GM12878 (cell line): ENCODE data around the gene CCDC17. TPM values are rescaled to one million over a fixed set of nuclear protein-coding genes. Genes with fewer than 3 reads are reported as not detected.
A peak's percentile ranks its signal among the peaks of the same experiment; 100 is the strongest.

ENCODE experiments used
- ATAC-seq: fragments of 200-7000 bp; cut with Tn5 transposase; 3 replicates; pipeline ENCODE4 v1.9.1; 2020; ENCODE audit warnings: mild to moderate bottlenecking, moderate library complexity
- BruUV-seq: library from RNA; stranded (reverse); fragments of 400-500 nt; replicated peaks from 2 replicates; lab custom pipeline; 2021; lab: Mats Ljungman, UMichigan
- CTCF ChIA-PET: fragments of 300-600 bp; sonication (Branson Sonifier 250); formaldehyde crosslinking; extraction: SDS; loops from one replicate; lab custom pipeline; 2021; ENCODE audit warnings: inconsistent platforms; lab: Yijun Ruan, JAX
- POLR2A ChIA-PET: fragments of 350-600 bp; formaldehyde crosslinking; extraction: SDS; loops from one replicate; lab custom pipeline; 2021; ENCODE audit warnings: inconsistent platforms; lab: Charles Lee
- RAD21 ChIA-PET: fragments of 300-600 bp; sonication (Branson Sonifier 250); formaldehyde crosslinking; loops from one replicate; lab custom pipeline; 2023; ENCODE audit warnings: antibody characterized with exemption; ENCODE audit not compliant: unreplicated experiment; lab: Charles Lee
- SMC1A ChIA-PET: fragments of 300-600 bp; sonication (Branson Sonifier 250); formaldehyde crosslinking; loops from one replicate; lab custom pipeline; 2023; ENCODE audit not compliant: unreplicated experiment, uncharacterized antibody; lab: Charles Lee
- DNase-seq: peaks from one replicate; pipeline ENCODE4 v3.0.0-alpha.2; 2011; ENCODE audit warnings: low read depth, low spot score
- FAIRE-seq: peaks from 3 replicates; lab custom pipeline; 2011; peaks lifted over from hg19 to GRCh38; lab: Jason Lieb, UNC
- H2AFZ ChIP-seq: 2 replicates; pipeline ENCODE4 v1.6.0; 2011; ENCODE audit warnings: low read depth, low read length, control low read depth; ENCODE audit not compliant: control insufficient read depth
- H3K27ac ChIP-seq: 2 replicates; pipeline ENCODE4 v1.5.1; 2011; ENCODE audit warnings: control low read depth; ENCODE audit not compliant: control insufficient read depth, insufficient read depth
- H3K27me3 ChIP-seq, 2 experiments: replicated peaks in 1 of 2; 2 replicates each; pipeline versions ENCODE4 v1.6.0 to v1.6.1; 2011; ENCODE audit warnings: low read length in 1 of 2; ENCODE audit not compliant: control insufficient read depth in 2 of 2, insufficient read depth in 2 of 2
- H3K36me3 ChIP-seq, 2 experiments: 2 replicates each; pipeline ENCODE4 v1.5.1; 2011; ENCODE audit warnings: low read length in 1 of 2; ENCODE audit not compliant: control insufficient read depth in 2 of 2, insufficient read depth in 2 of 2
- H3K4me1 ChIP-seq: 2 replicates; pipeline ENCODE4 v1.6.1; 2011; ENCODE audit warnings: mild to moderate bottlenecking, low read length, moderate library complexity, mixed read lengths; ENCODE audit not compliant: control insufficient read depth, insufficient read depth
- H3K4me2 ChIP-seq: 2 replicates; pipeline ENCODE4 v1.6.0; 2011; ENCODE audit warnings: control low read depth; ENCODE audit not compliant: control insufficient read depth, insufficient read depth
- H3K4me3 ChIP-seq: fragments of 200-600 bp; sonication (generic); 2 replicates; pipeline ENCODE4 v1.5.1; 2016
- H3K79me2 ChIP-seq: 2 replicates; pipeline ENCODE4 v1.6.0; 2011; ENCODE audit warnings: low read length; ENCODE audit not compliant: control insufficient read depth, insufficient read depth
- H3K9ac ChIP-seq: 2 replicates; pipeline ENCODE4 v1.8.0; 2011; ENCODE audit warnings: low read length, control low read depth, mixed read lengths; ENCODE audit not compliant: control insufficient read depth, insufficient read depth
- H3K9me3 ChIP-seq: replicated peaks from 3 replicates; pipeline ENCODE4 v1.5.1; 2011; ENCODE audit warnings: mild to moderate bottlenecking, low read length; ENCODE audit not compliant: control insufficient read depth, insufficient read depth
- H4K20me1 ChIP-seq: 2 replicates; pipeline ENCODE4 v1.6.0; 2011; ENCODE audit not compliant: control insufficient read depth, insufficient read depth
- BCL11A ChIP-seq: IDR thresholded peaks from 2 replicates; pipeline ENCODE4 v1.6.1; 2011; ENCODE audit warnings: low read depth, low read length
- BMI1 ChIP-seq: fragments of 450-650 bp; IDR thresholded peaks from 2 replicates; pipeline ENCODE4 v1.6.1; 2016; ENCODE audit warnings: mild to moderate bottlenecking, moderate library complexity, borderline replicate concordance
- CHD2 ChIP-seq: IDR thresholded peaks from 2 replicates; pipeline ENCODE4 v1.6.1; 2011; ENCODE audit warnings: low read depth, low read length, improper control_type of control experiment, borderline replicate concordance
- GATAD2B ChIP-seq: fragments of 450-650 bp; conservative IDR thresholded peaks from 2 replicates; pipeline ENCODE4 v1.6.1; 2017; ENCODE audit warnings: low read depth, mild to moderate bottlenecking, moderate library complexity
- HDAC6 ChIP-seq: fragments of 200-600 bp; sonication (generic); IDR thresholded peaks from one replicate; pipeline ENCODE4 v1.8.0; 2017; ENCODE audit warnings: antibody characterized with exemption; ENCODE audit not compliant: unreplicated experiment
- NR2C2 ChIP-seq: IDR thresholded peaks from 2 replicates; pipeline ENCODE4 v1.6.1; 2011; ENCODE audit warnings: borderline replicate concordance, low read depth; ENCODE audit not compliant: control insufficient read depth, insufficient read length
- NRF1 ChIP-seq: conservative IDR thresholded peaks from 2 replicates; pipeline ENCODE4 v1.6.1; 2011; ENCODE audit warnings: mild to moderate bottlenecking, low read depth, low read length, improper control_type of control experiment
- POU2F2 ChIP-seq: IDR thresholded peaks from 3 replicates; pipeline ENCODE4 v1.6.1; 2011; ENCODE audit warnings: low read depth, mild to moderate bottlenecking, low read length, borderline replicate concordance
- RELB ChIP-seq: fragments of 450-650 bp; IDR thresholded peaks from 2 replicates; pipeline ENCODE4 v1.6.1; 2017; ENCODE audit warnings: low read depth, mild to moderate bottlenecking, moderate library complexity
- SREBF1 ChIP-seq: IDR thresholded peaks from 2 replicates; pipeline ENCODE4 v1.6.1; 2012; ENCODE audit warnings: mild to moderate bottlenecking, low read length
- STAT3 ChIP-seq: IDR thresholded peaks from 2 replicates; pipeline ENCODE4 v1.6.1; 2011; ENCODE audit warnings: low read depth, low read length, improper control_type of control experiment
- TAF1 ChIP-seq: IDR thresholded peaks from 2 replicates; pipeline ENCODE4 v1.6.1; 2011; ENCODE audit warnings: mild to moderate bottlenecking, low read depth, low read length, borderline replicate concordance
- ZBED1 ChIP-seq: IDR thresholded peaks from 2 replicates; pipeline ENCODE4 v1.6.1; 2016; ENCODE audit warnings: borderline replicate concordance
- WGBS: methylation state at CpG from one replicate; pipeline ENCODE4 v1.1.6; 2016; ENCODE audit warnings: low lambda C conversion rate; ENCODE audit not compliant: insufficient replicate concordance, insufficient coverage; ENCODE audit errors: missing lambda C conversion rate; 5-methylcytosine and 5-hydroxymethylcytosine counted together
- in situ Hi-C: fragments of 300-500 bp; cut with MboI; formaldehyde crosslinking; loops from 9 replicates; pipeline ENCODE4 v1.14.3; 2018; ENCODE audit warnings: mixed read lengths
- intact Hi-C: fragments of 100-400 bp; cut with micrococcal nuclease; formaldehyde crosslinking; loops from one replicate; pipeline ENCODE4 v1.14.2; 2022; ENCODE audit not compliant: unreplicated experiment
- polyA plus RNA-seq, 11 experiments: library from polyadenylated mRNA; depleted of rRNA in 4 of 11; unstranded in 6 of 11; stranded (reverse) in 5 of 11; fragments of >200 nt; fragmentation: Nextera tagmentation in 4 of 11; fragmentation: Illumina TruSeq in 1 of 11; extraction: Ambion mirVana in 4 of 11; extraction: Trizol in 1 of 11; gene quantifications; 1 replicate in 1 of 11; 2 replicates in 10 of 11; pipeline versions ENCODE4 v1.2.1 to v1.2.3, GENCODE V29; 2011 to 2016; ENCODE audit warnings: inconsistent platforms in 2 of 11, missing spikeins in 2 of 11, low read depth in 1 of 11
- total RNA-seq, 4 experiments: library from RNA; depleted of rRNA in 3 of 4; stranded (reverse); fragments of >200 nt in 3 of 4; fragmentation: Illumina TruSeq in 1 of 4; extraction: Trizol in 1 of 4; gene quantifications; 2 replicates each; pipeline versions ENCODE4 v1.2.1 to v1.2.3, GENCODE V29; 2013 to 2021

CCDC17 gene
- total and polyA plus RNA-seq, 10 of the 15 experiments (the other 5 are each of a cell fraction or from before 2014, with no cell fraction given): 0.15 to 1.9 (median 0.69) TPM

- Histone ChIP-seq H3K27ac (no peak overlapping the region), H3K9ac (no peak overlapping the region), H3K36me3 (peaks cover 0 to 6% of the 10 kb centered on the region in 2 experiments; a peak in 3 of 4 replicates), H2AFZ (no peak overlapping the region), H4K20me1 (peaks cover 3% of the 10 kb centered on the region), H3K4me1 (no peaks in the 10 kb centered on the region), H3K79me2 (peaks cover 81% of the 10 kb centered on the region), H3K27me3 (no peaks in the 10 kb centered on the region), H3K9me3 (no peaks in the 10 kb centered on the region), H3K4me3 (no peak overlapping the region), H3K4me2 (no peak overlapping the region)
- TF ChIP-seq NR2C2 (no peak), BCL11A (no peak), ZBED1 (no peak), STAT3 (no peak), HDAC6 (no peak), NRF1 (no peak), POU2F2 (no peak), GATAD2B (no peak), BMI1 (no peak), SREBF1 (no peak), RELB (no peak), TAF1 (no peak), CHD2 (no peak)
- FAIRE-seq (no peak), DNase-seq (no peak), ATAC-seq (no peak)
- CTCF ChIA-PET: no interaction called here
- TSS peak; percentile 2 for BruUV-seq
- SMC1A ChIA-PET: interaction anchor here (1.2 to 1.7 kb wide), 2 partner anchors 10 to 145 kb away, joined by 3 to 4 read pairs; no protein-coding TSS in a partner anchor
- POLR2A ChIA-PET: interaction anchor here (0.6 to 1.9 kb wide), 3 partner anchors 12 to 256 kb away, joined by 3 to 8 read pairs (median 4); no protein-coding TSS in a partner anchor
- RAD21 ChIA-PET: no interaction called here
- in situ Hi-C loops (no loop called here), intact Hi-C loops (no loop called here)
- 78% methylated on average over 6 of the region's 6 CpGs for WGBS
Measured at GRCh38 chr1:45669859-45670655, 46.2 kb upstream of the CCDC17 start.
